ENCODE measurements around the gene MTHFD1L.

The MTHFD1L gene

GRCh38 chr6:150898399-150899170 lies 33.1 kb downstream of the MTHFD1L start:
- DNase-seq (ENCODE audit: low read depth, low spot score) = no peak

GRCh38 chr6:150899231-150899630 lies 33.7 kb downstream of the MTHFD1L start:
- DNase-seq (ENCODE audit: low read depth, low spot score) = no peak

- no peak for DNase-seq (ENCODE audit: low read depth, low spot score)
Observed at GRCh38 chr6:150900049-150900448, 34.5 kb downstream of the MTHFD1L start.

- no peak for DNase-seq (ENCODE audit: low read depth, low spot score)
Observed at GRCh38 chr6:150902142-150902776, 36.8 kb downstream of the MTHFD1L start.

GRCh38 chr6:150905769-150906168 lies 40.3 kb downstream of the MTHFD1L start:
- DNase-seq (ENCODE audit: low read depth, low spot score) = no peak

GRCh38 chr6:150906641-150907326 lies 41.3 kb downstream of the MTHFD1L start:
- DNase-seq (ENCODE audit: low read depth, low spot score) = no peak

- no peak for DNase-seq (ENCODE audit: low read depth, low spot score)
Observed at GRCh38 chr6:150907383-150907782, 41.9 kb downstream of the MTHFD1L start.

- DNase-seq (ENCODE audit: low read depth, low spot score) = no peak
Observed at GRCh38 chr6:150908901-150909300, 43.4 kb downstream of the MTHFD1L start.

- DNase-seq (ENCODE audit: low read depth, low spot score) = no peak
Observed at GRCh38 chr6:150910561-150910960, 45.1 kb downstream of the MTHFD1L start.

GRCh38 chr6:150914372-150914771 lies 48.9 kb downstream of the MTHFD1L start:
- DNase-seq (ENCODE audit: low read depth, low spot score) = no peak

- DNase-seq (ENCODE audit: low read depth, low spot score) = no peak
Observed at GRCh38 chr6:150915131-150915879, 49.8 kb downstream of the MTHFD1L start.

GRCh38 chr6:150915880-150916265 lies 50.4 kb downstream of the MTHFD1L start:
- no peak for DNase-seq (ENCODE audit: low read depth, low spot score)

GRCh38 chr6:150919938-150920337 lies 54.4 kb downstream of the MTHFD1L start:
- no peak for DNase-seq (ENCODE audit: low read depth, low spot score)

- DNase-seq (ENCODE audit: low read depth, low spot score) = no peak
Observed at GRCh38 chr6:150922137-150922536, 56.6 kb downstream of the MTHFD1L start.

- DNase-seq (ENCODE audit: low read depth, low spot score) = no peak
Observed at GRCh38 chr6:150924808-150925589, 59.5 kb downstream of the MTHFD1L start.

- no peak for DNase-seq (ENCODE audit: low read depth, low spot score)
Observed at GRCh38 chr6:150925590-150925928, 60.1 kb downstream of the MTHFD1L start.

- no peak for DNase-seq (ENCODE audit: low read depth, low spot score)
Observed at GRCh38 chr6:150925976-150926375, 60.5 kb downstream of the MTHFD1L start.

- DNase-seq (ENCODE audit: low read depth, low spot score) = no peak
Observed at GRCh38 chr6:150928882-150929281, 63.4 kb downstream of the MTHFD1L start.

- DNase-seq (ENCODE audit: low read depth, low spot score) = no peak
Observed at GRCh38 chr6:150929416-150929815, 63.9 kb downstream of the MTHFD1L start.

- no peak for DNase-seq (ENCODE audit: low read depth, low spot score)
Observed at GRCh38 chr6:150930841-150931240, 65.3 kb downstream of the MTHFD1L start.

- no peak for DNase-seq (ENCODE audit: low read depth, low spot score)
Observed at GRCh38 chr6:150931405-150931804, 65.9 kb downstream of the MTHFD1L start.
